H1 (cell line): Measurements from ENCODE around the gene ZNF101. TPM values are rescaled to one million over a fixed set of nuclear protein-coding genes. Genes with fewer than 3 reads are reported as not detected.

Experiments
- CTCF ChIA-PET: fragments of 300-600 bp; sonication (Branson Sonifier 250); formaldehyde crosslinking; loops from one replicate; lab custom pipeline; 2021; ENCODE audit not compliant: partially characterized antibody; lab: Charles Lee
- POLR2A ChIA-PET: fragments of 300-600 bp; sonication (Branson Sonifier 250); formaldehyde crosslinking; loops from one replicate; lab custom pipeline; 2021; ENCODE audit warnings: inconsistent platforms; ENCODE audit not compliant: partially characterized antibody; lab: Charles Lee
- DNase-seq, 2 experiments: peaks; one replicate each; pipeline versions ENCODE4 v3.0.0 to v3.0.0-alpha.2; 2010 to 2022; ENCODE audit warnings: low spot score in 2 of 2, low read depth in 1 of 2, mixed read lengths in 1 of 2
- FAIRE-seq: peaks from 2 replicates; lab custom pipeline; 2011; peaks lifted over from hg19 to GRCh38; lab: Jason Lieb, UNC
- H2AFZ ChIP-seq: 2 replicates; pipeline ENCODE4 v1.8.1; 2012; ENCODE audit warnings: low read length, inconsistent platforms
- H2AK5ac ChIP-seq: 2 replicates; pipeline ENCODE4 v1.6.1; 2013; ENCODE audit warnings: low read depth, low read length
- H2BK120ac ChIP-seq: replicated peaks from 2 replicates; pipeline ENCODE3; 2013; ENCODE audit warnings: low read depth, low read length, inconsistent platforms
- H2BK12ac ChIP-seq: 2 replicates; pipeline ENCODE4 v1.6.1; 2013; ENCODE audit warnings: low read depth, low read length
- H2BK15ac ChIP-seq: 2 replicates; pipeline ENCODE4 v1.6.1; 2013; ENCODE audit warnings: low read length
- H2BK20ac ChIP-seq: 2 replicates; pipeline ENCODE4 v1.6.1; 2013; ENCODE audit warnings: low read length
- H2BK5ac ChIP-seq: 2 replicates; pipeline ENCODE4 v1.6.1; 2013; ENCODE audit warnings: low read depth, low read length
- H3K14ac ChIP-seq: 2 replicates; pipeline ENCODE4 v1.6.1; 2013; ENCODE audit warnings: inconsistent platforms; ENCODE audit not compliant: insufficient read length
- H3K18ac ChIP-seq: 2 replicates; pipeline ENCODE4 v1.6.1; 2013; ENCODE audit warnings: low read length; ENCODE audit errors: extremely low read depth
- H3K23ac ChIP-seq: 2 replicates; pipeline ENCODE4 v1.6.1; 2013; ENCODE audit warnings: inconsistent platforms; ENCODE audit not compliant: insufficient read length
- H3K23me2 ChIP-seq: 2 replicates; pipeline ENCODE4 v1.6.1; 2013; ENCODE audit warnings: low read depth, low read length
- H3K27ac ChIP-seq: 2 replicates; pipeline ENCODE4 v1.6.1; 2011; ENCODE audit warnings: low read depth, low read length, inconsistent platforms
- H3K27me3 ChIP-seq, 4 experiments: replicated peaks in 1 of 4; 1 replicate in 1 of 4; 2 replicates in 3 of 4; pipeline versions ENCODE4 v1.6.1 to v1.8.1; 2011 to 2013; ENCODE audit warnings: low read length in 3 of 4, mild to moderate bottlenecking in 3 of 4, inconsistent platforms in 2 of 4, mixed read lengths in 2 of 4, moderate library complexity in 1 of 4; ENCODE audit not compliant: control insufficient read depth in 3 of 4, insufficient read depth in 3 of 4; ENCODE audit errors: extremely low read depth in 1 of 4
- H3K36me3 ChIP-seq, 4 experiments: 2 replicates each; pipeline versions ENCODE4 v1.6.1 to v1.8.1; 2011 to 2013; ENCODE audit warnings: mild to moderate bottlenecking in 4 of 4, low read length in 3 of 4, moderate library complexity in 2 of 4, control low read depth in 1 of 4, inconsistent platforms in 1 of 4; ENCODE audit not compliant: insufficient read depth in 4 of 4, control insufficient read depth in 2 of 4
- H3K4ac ChIP-seq: replicated peaks from 2 replicates; pipeline ENCODE3; 2013; ENCODE audit warnings: low read length, low read depth, mixed read lengths, inconsistent platforms; ENCODE audit not compliant: insufficient read length
- H3K4me1 ChIP-seq, 4 experiments: replicated peaks in 1 of 4; 1 replicate in 1 of 4; 2 replicates in 3 of 4; pipeline versions ENCODE4 v1.6.1 to v1.8.1; 2011 to 2013; ENCODE audit warnings: low read length in 3 of 4, inconsistent platforms in 2 of 4, mixed read lengths in 1 of 4; ENCODE audit not compliant: insufficient read depth in 4 of 4, control insufficient read depth in 3 of 4
- H3K4me2 ChIP-seq, 2 experiments: 2 replicates each; pipeline versions ENCODE4 v1.6.1 to v1.8.1; 2011 to 2013; ENCODE audit warnings: low read depth in 2 of 2, low read length in 2 of 2, control low read depth in 1 of 2, inconsistent platforms in 1 of 2, mild to moderate bottlenecking in 1 of 2; ENCODE audit not compliant: insufficient read depth in 1 of 2
- H3K4me3 ChIP-seq, 4 experiments: fragments of 200-600, 300-600 bp in 1 of 4; sonication (generic), shearing (Covaris generic), sonication (Bioruptor Twin) in 1 of 4; 2 replicates each; pipeline versions ENCODE4 v1.5.1 to v1.8.1; 2011 to 2016; ENCODE audit warnings: low read length in 4 of 4, low read depth in 3 of 4, control low read depth in 2 of 4, inconsistent platforms in 2 of 4, mild to moderate bottlenecking in 2 of 4, mixed read lengths in 1 of 4, moderate library complexity in 1 of 4; ENCODE audit not compliant: insufficient read depth in 2 of 4; ENCODE audit errors: extremely low read depth in 1 of 4
- H3K56ac ChIP-seq: replicated peaks from 2 replicates; pipeline ENCODE3; 2013; ENCODE audit warnings: low read depth, mild to moderate bottlenecking, mixed read lengths, low read length, inconsistent platforms; ENCODE audit not compliant: insufficient read length
- H3K79me1 ChIP-seq: 2 replicates; pipeline ENCODE4 v1.6.1; 2013; ENCODE audit warnings: low read depth, low read length, control low read depth
- H3K79me2 ChIP-seq, 2 experiments: 2 replicates each; pipeline versions ENCODE4 v1.6.1 to v1.8.1; 2012 to 2013; ENCODE audit warnings: low read length in 2 of 2, mild to moderate bottlenecking in 2 of 2, inconsistent platforms in 1 of 2; ENCODE audit not compliant: insufficient read depth in 2 of 2, control insufficient read depth in 1 of 2
- H3K9ac ChIP-seq, 4 experiments: replicated peaks in 1 of 4; 1 replicate in 1 of 4; 2 replicates in 3 of 4; pipeline versions ENCODE4 v1.6.1 to v1.8.1; 2011 to 2013; ENCODE audit warnings: low read depth in 3 of 4, low read length in 3 of 4, control low read depth in 2 of 4, mild to moderate bottlenecking in 2 of 4, moderate library complexity in 2 of 4, inconsistent platforms in 1 of 4; ENCODE audit errors: extremely low read depth in 1 of 4
- H3K9me3 ChIP-seq, 2 experiments: 2 replicates each; pipeline versions ENCODE4 v1.6.1 to v1.8.1; 2012 to 2013; ENCODE audit warnings: mild to moderate bottlenecking in 2 of 2, moderate library complexity in 2 of 2, control low read depth in 1 of 2, inconsistent platforms in 1 of 2, low read depth in 1 of 2, low read length in 1 of 2, mixed read lengths in 1 of 2; ENCODE audit not compliant: insufficient read depth in 2 of 2
- H4K20me1 ChIP-seq, 2 experiments: replicated peaks in 1 of 2; 2 replicates each; pipeline versions ENCODE3 to v1.8.1; 2011 to 2013; ENCODE audit warnings: inconsistent platforms in 2 of 2, low read length in 2 of 2, mild to moderate bottlenecking in 1 of 2; ENCODE audit not compliant: insufficient read depth in 2 of 2, control insufficient read depth in 1 of 2
- H4K5ac ChIP-seq: 2 replicates; pipeline ENCODE4 v1.6.1; 2013; ENCODE audit warnings: low read length, low read depth, mixed read lengths, inconsistent platforms; ENCODE audit not compliant: insufficient read length
- H4K8ac ChIP-seq: 2 replicates; pipeline ENCODE4 v1.8.0; 2013; ENCODE audit warnings: mild to moderate bottlenecking, moderate library complexity, low read length, inconsistent platforms; ENCODE audit not compliant: insufficient read depth; ENCODE audit errors: extremely low read depth
- H4K91ac ChIP-seq: replicated peaks from 2 replicates; pipeline ENCODE3; 2013; ENCODE audit warnings: low read length, mixed read lengths, inconsistent platforms; ENCODE audit not compliant: insufficient read length
- CTBP2 ChIP-seq: IDR thresholded peaks from 2 replicates; pipeline ENCODE4 v1.7.0; 2011; ENCODE audit warnings: borderline replicate concordance, mild to moderate bottlenecking, moderate library complexity, mixed read lengths, low read length; ENCODE audit not compliant: insufficient read depth, insufficient read length
- PHF8 ChIP-seq: fragments of 200-600 bp; sonication (generic); conservative IDR thresholded peaks from 2 replicates; pipeline ENCODE4 v1.7.1; 2012; ENCODE audit warnings: low read depth, mild to moderate bottlenecking, inconsistent platforms, low read length, moderate library complexity
- POLR2AphosphoS5 ChIP-seq: IDR thresholded peaks from 2 replicates; pipeline ENCODE4 v1.6.1; 2011; ENCODE audit warnings: low read depth, low read length
- RAD21 ChIP-seq, 2 experiments: IDR thresholded peaks in 1 of 2; conservative IDR thresholded peaks in 1 of 2; 2 replicates each; pipeline ENCODE4 v1.6.1; 2011; ENCODE audit warnings: low read depth in 2 of 2, low read length in 2 of 2, improper control_type of control experiment in 1 of 2, inconsistent platforms in 1 of 2, mild to moderate bottlenecking in 1 of 2, moderate library complexity in 1 of 2
- SIN3A ChIP-seq, 2 experiments: IDR thresholded peaks in 1 of 2; conservative IDR thresholded peaks in 1 of 2; 2 replicates each; pipeline ENCODE4 v1.6.1; 2011 to 2012; ENCODE audit warnings: low read length in 2 of 2, improper control_type of control experiment in 1 of 2, low read depth in 1 of 2, mild to moderate bottlenecking in 1 of 2
- SP1 ChIP-seq: IDR thresholded peaks from 2 replicates; pipeline ENCODE4 v1.6.1; 2011; ENCODE audit warnings: low read depth, low read length
- WGBS, 2 experiments: shearing (Covaris generic) in 1 of 2; methylation state at CpG; one replicate each; pipeline versions ENCODE4 v1.1.6 to v1.1.7; 2013 to 2015; ENCODE audit warnings: low lambda C conversion rate in 2 of 2, mixed read lengths in 2 of 2, inconsistent platforms in 1 of 2, low coverage in 1 of 2, missing lambda C conversion rate in 1 of 2; ENCODE audit not compliant: insufficient replicate concordance in 2 of 2, insufficient coverage in 1 of 2, insufficient read length in 1 of 2; ENCODE audit errors: extremely low coverage in 1 of 2, missing lambda C conversion rate in 1 of 2; 5-methylcytosine and 5-hydroxymethylcytosine counted together
- polyA plus RNA-seq, 7 experiments: library from polyadenylated mRNA; depleted of rRNA in 3 of 7; stranded (reverse) in 5 of 7; unstranded in 2 of 7; fragments of >200 nt in 5 of 7; fragments of 200-250 nt in 2 of 7; gene quantifications; 1 replicate in 5 of 7; 2 replicates in 1 of 7; 4 replicates in 1 of 7; pipeline versions ENCODE4 v1.2.1 to v1.2.3, GENCODE V29; 2011 to 2013; ENCODE audit warnings: missing spikeins in 2 of 7, mixed read lengths in 2 of 7
- total RNA-seq: library from RNA; stranded (reverse); fragmentation: NEBNext Ultra II Directional; extraction: Animal tissue kit (Norgen Biotek cat#: 25700); gene quantifications from 2 replicates; pipeline ENCODE4 v1.2.1, GENCODE V29; 2021
- TF ChIP-seq, protein P1 (sequence below): IDR thresholded peaks from 2 replicates; pipeline ENCODE4 v1.6.1; 2012; ENCODE audit warnings: low read length, inconsistent platforms
- TF ChIP-seq, protein P2 (sequence below): IDR thresholded peaks from 2 replicates; pipeline ENCODE4 v1.6.1; 2011; ENCODE audit warnings: low read depth, mild to moderate bottlenecking, low read length; ENCODE audit not compliant: insufficient read depth

Gene ZNF101
- total and polyA plus RNA-seq, 2 of the 8 experiments (the other 6 are each of a cell fraction or from before 2014, with no cell fraction given): 13.0 to 50.9 TPM

- H2BK15ac ChIP-seq: no peak overlapping the region
- peaks cover 0 to 3% (median 2%) of the 10 kb centered on the region in 4 experiments; a peak in 2 of 7 replicates for H3K4me1 ChIP-seq
- H3K79me2 ChIP-seq: no peaks in the 10 kb centered on the region
- no peak overlapping the region for H3K4me2 ChIP-seq
- no peak overlapping the region for H3K18ac ChIP-seq
- H2BK120ac ChIP-seq: no peak overlapping the region
- CTCF ChIA-PET: no interaction called here
- H3K36me3 ChIP-seq: peaks cover 21 to 62% (median 44%) of the 10 kb centered on the region in 4 experiments
- H2AFZ ChIP-seq: no peak overlapping the region
- H3K27ac ChIP-seq: no peak overlapping the region
- no peaks in the 10 kb centered on the region for H3K9me3 ChIP-seq
- POLR2A ChIA-PET: interaction anchor here (0.8 to 2.1 kb wide), 2 partner anchors 8 to 15 kb away, joined by 3 to 5 read pairs; no protein-coding TSS in a partner anchor
- H2AK5ac ChIP-seq: no peak overlapping the region
- no peak overlapping the region for H4K5ac ChIP-seq
- H3K23me2 ChIP-seq: peaks cover 4% of the 10 kb centered on the region; the same call in 1 of the 2 replicates
- no peak for FAIRE-seq
- H3K4me3 ChIP-seq: no peak overlapping the region
- H3K9ac ChIP-seq: no peak overlapping the region
- H3K4ac ChIP-seq: no peak overlapping the region
- H3K56ac ChIP-seq: no peak overlapping the region
- H4K20me1 ChIP-seq: peaks cover 7 to 12% of the 10 kb centered on the region in 2 experiments
- TF ChIP-seq POLR2AphosphoS5 (no peak), CTBP2 (no peak), SP1 (no peak), SIN3A (conservative IDR thresholded peaks at IDR 0.05 in 1 of 2, IDR thresholded peaks at IDR 0.05 in 1 of 2; ENCODE audit: low read depth in 1 of 2, low read length in 2 of 2) (no peak), RAD21 (IDR thresholded peaks at IDR 0.05 in 1 of 2, conservative IDR thresholded peaks at IDR 0.05 in 1 of 2; ENCODE audit: low read depth in 2 of 2, low read length in 2 of 2) (no peak), PHF8 (no peak)
- TF ChIP-seq, protein P1, sequence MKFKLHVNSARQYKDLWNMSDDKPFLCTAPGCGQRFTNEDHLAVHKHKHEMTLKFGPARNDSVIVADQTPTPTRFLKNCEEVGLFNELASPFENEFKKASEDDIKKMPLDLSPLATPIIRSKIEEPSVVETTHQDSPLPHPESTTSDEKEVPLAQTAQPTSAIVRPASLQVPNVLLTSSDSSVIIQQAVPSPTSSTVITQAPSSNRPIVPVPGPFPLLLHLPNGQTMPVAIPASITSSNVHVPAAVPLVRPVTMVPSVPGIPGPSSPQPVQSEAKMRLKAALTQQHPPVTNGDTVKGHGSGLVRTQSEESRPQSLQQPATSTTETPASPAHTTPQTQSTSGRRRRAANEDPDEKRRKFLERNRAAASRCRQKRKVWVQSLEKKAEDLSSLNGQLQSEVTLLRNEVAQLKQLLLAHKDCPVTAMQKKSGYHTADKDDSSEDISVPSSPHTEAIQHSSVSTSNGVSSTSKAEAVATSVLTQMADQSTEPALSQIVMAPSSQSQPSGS: no peak
- TF ChIP-seq, protein P2, sequence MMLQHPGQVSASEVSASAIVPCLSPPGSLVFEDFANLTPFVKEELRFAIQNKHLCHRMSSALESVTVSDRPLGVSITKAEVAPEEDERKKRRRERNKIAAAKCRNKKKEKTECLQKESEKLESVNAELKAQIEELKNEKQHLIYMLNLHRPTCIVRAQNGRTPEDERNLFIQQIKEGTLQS: no peak
- no peak overlapping the region for H2BK20ac ChIP-seq
- no peaks in the 10 kb centered on the region for H3K79me1 ChIP-seq
- H3K14ac ChIP-seq: no peak overlapping the region
- H4K91ac ChIP-seq: no peak overlapping the region
- no peak overlapping the region for H2BK5ac ChIP-seq
- no peaks in the 10 kb centered on the region for H3K27me3 ChIP-seq
- no peak overlapping the region for H2BK12ac ChIP-seq
- no peak overlapping the region; the same call in 1 of the 2 replicates for H4K8ac ChIP-seq
- DNase-seq: no peak
- H3K23ac ChIP-seq: no peak overlapping the region
- WGBS, 2 experiments: 92% methylated on average over 22 of the region's 29 CpGs; no CpG with 5 or more reads in 1 of the 2 experiments
Measured at GRCh38 chr19:19647037-19647835, 21.4 kb upstream of the ZNF101 start.
